Testis (tissue), 3 donors: Measurements from ENCODE around the gene MYO7A. TPM values are rescaled to one million over a fixed set of nuclear protein-coding genes. Genes with fewer than 3 reads are reported as not detected.

Experiments
- DNase-seq: peaks from one replicate; pipeline ENCODE4 v3.0.0-alpha.2; 2019
- H3K27ac ChIP-seq, 2 donors: fragments of 200-600 bp; sonication (generic); one replicate each; pipeline ENCODE4 v1.5.1; 2019
- H3K27me3 ChIP-seq: fragments of 200-600 bp; sonication (generic); one replicate; pipeline ENCODE4 v1.5.1; 2019
- H3K36me3 ChIP-seq: fragments of 200-600 bp; sonication (generic); one replicate; pipeline ENCODE4 v1.5.1; 2017; ENCODE audit warnings: low read depth; ENCODE audit errors: missing control alignments
- H3K4me1 ChIP-seq: fragments of 200-600 bp; sonication (generic); one replicate; pipeline ENCODE4 v1.5.1; 2019
- H3K4me3 ChIP-seq, 2 donors: fragments of 200-600 bp; sonication (generic); one replicate each; pipeline ENCODE4 v1.5.1; 2017 to 2019
- H3K9me3 ChIP-seq: fragments of 200-600 bp; sonication (generic); one replicate; pipeline ENCODE4 v1.5.1; 2017
- POLR2A ChIP-seq: fragments of 450-650 bp; IDR thresholded peaks from one replicate; pipeline ENCODE4 v1.6.1; 2017; ENCODE audit warnings: antibody characterized with exemption, mild to moderate bottlenecking, moderate library complexity
- WGBS, 2 donors: methylation state at CpG; one replicate each; pipeline ENCODE4 v1.1.5; 2018; 5-methylcytosine and 5-hydroxymethylcytosine counted together
- intact Hi-C: fragments of 100-400 bp; cut with DNase I; formaldehyde crosslinking; loops from one replicate; pipeline ENCODE4 v1.15.1; 2023; ENCODE audit warnings: low total_unique reads
- polyA plus RNA-seq: library from polyadenylated mRNA; stranded (reverse); fragments of 350-450 nt; fragmentation: Illumina TruSeq; extraction: RNeasy Lipid Tissue Mini Kit (QIAGEN cat#74804); gene quantifications from one replicate; pipeline ENCODE4 v1.2.3, GENCODE V29; 2014; ENCODE audit warnings: low read depth, low replicate concordance; ENCODE audit not compliant: insufficient read depth
- total RNA-seq, 2 donors: library from RNA; depleted of rRNA; stranded (reverse); fragments of >200 nt; gene quantifications; one replicate each; pipeline ENCODE4 v1.2.3, GENCODE V29; 2016
- TF ChIP-seq, protein P1 (sequence below), 3 experiments: fragments of 450-650 bp in 2 of 3; fragments of 200-600 bp in 1 of 3; sonication (generic) in 1 of 3; IDR thresholded peaks; one replicate each; pipeline ENCODE4 v1.5.1; 2016 to 2019; ENCODE audit warnings: antibody characterized with exemption in 3 of 3, mild to moderate bottlenecking in 2 of 3, moderate library complexity in 1 of 3

Gene MYO7A
- total and polyA plus RNA-seq, 3 donors from 2014 or later = 40.1 to 239 (median 161) TPM

DNA sequence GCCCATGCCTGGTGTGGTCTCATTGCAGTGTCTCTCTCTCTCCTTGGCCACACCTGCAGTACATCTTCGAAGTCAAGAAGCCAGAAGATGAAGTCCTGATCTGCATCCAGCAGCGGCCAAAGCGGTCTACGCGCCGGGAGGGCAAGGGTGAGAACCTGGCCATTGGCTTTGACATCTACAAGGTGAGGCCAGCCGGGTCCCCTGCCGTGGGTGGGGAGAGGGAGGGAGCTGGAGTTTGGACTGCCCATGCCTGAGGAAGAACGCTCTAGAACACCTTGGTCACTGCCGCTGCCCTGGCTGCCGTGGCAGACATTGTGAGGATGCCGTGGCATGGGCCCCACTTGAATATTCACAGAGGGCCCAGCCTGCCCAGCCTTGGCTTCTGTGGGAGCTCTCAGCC lies 9.1 kb upstream of the MYO7A start:
- DNase-seq = no peak
- no peaks in the 10 kb centered on the region for H3K4me1 ChIP-seq
- H3K4me3 ChIP-seq = no peak overlapping the region
- intact Hi-C loops = no loop called here
- 91 to 92% methylated on average over 10 to 12 of the region's 12 CpGs for WGBS, 2 donors
- no peaks in the 10 kb centered on the region for H3K27me3 ChIP-seq
- H3K9me3 ChIP-seq = no peaks in the 10 kb centered on the region
- TF ChIP-seq, protein P1, sequence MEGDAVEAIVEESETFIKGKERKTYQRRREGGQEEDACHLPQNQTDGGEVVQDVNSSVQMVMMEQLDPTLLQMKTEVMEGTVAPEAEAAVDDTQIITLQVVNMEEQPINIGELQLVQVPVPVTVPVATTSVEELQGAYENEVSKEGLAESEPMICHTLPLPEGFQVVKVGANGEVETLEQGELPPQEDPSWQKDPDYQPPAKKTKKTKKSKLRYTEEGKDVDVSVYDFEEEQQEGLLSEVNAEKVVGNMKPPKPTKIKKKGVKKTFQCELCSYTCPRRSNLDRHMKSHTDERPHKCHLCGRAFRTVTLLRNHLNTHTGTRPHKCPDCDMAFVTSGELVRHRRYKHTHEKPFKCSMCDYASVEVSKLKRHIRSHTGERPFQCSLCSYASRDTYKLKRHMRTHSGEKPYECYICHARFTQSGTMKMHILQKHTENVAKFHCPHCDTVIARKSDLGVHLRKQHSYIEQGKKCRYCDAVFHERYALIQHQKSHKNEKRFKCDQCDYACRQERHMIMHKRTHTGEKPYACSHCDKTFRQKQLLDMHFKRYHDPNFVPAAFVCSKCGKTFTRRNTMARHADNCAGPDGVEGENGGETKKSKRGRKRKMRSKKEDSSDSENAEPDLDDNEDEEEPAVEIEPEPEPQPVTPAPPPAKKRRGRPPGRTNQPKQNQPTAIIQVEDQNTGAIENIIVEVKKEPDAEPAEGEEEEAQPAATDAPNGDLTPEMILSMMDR (IDR thresholded peaks at IDR 0.05) = no peak
- no peak for TF ChIP-seq POLR2A
- H3K27ac ChIP-seq = no peak overlapping the region
- H3K36me3 ChIP-seq = no peaks in the 10 kb centered on the region

DNA sequence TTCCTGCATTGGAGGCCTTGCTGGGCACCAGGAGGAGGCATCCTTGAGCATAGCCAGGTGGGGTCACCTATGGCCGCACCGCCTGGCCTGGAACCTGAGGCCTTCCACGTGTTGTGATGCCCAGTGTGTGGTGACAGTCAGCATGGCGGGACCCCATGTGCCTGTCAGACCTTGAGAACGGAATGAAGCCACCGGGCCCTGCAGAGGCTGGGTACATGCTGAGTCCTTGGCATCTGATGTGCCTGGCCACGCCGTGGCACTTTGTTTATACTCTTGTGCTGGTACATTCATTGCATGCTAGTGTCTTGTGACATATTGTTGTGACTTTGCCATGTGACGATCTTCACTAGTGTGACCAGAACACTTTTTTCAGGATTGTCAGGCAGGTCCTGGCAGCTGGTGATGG lies 8.5 kb upstream of the MYO7A start:
- Histone ChIP-seq H3K4me3 (no peak overlapping the region), H3K4me1 (no peaks in the 10 kb centered on the region), H3K9me3 (no peaks in the 10 kb centered on the region), H3K27me3 (no peaks in the 10 kb centered on the region), H3K27ac (no peak overlapping the region), H3K36me3 (no peaks in the 10 kb centered on the region)
- no peak for DNase-seq
- WGBS, 2 donors = 82 to 91% methylated on average over 4 to 9 of the region's 9 CpGs
- intact Hi-C loops = no loop called here
- TF ChIP-seq POLR2A = no peak
- TF ChIP-seq, protein P1 (IDR thresholded peaks at IDR 0.05) = no peak

DNA sequence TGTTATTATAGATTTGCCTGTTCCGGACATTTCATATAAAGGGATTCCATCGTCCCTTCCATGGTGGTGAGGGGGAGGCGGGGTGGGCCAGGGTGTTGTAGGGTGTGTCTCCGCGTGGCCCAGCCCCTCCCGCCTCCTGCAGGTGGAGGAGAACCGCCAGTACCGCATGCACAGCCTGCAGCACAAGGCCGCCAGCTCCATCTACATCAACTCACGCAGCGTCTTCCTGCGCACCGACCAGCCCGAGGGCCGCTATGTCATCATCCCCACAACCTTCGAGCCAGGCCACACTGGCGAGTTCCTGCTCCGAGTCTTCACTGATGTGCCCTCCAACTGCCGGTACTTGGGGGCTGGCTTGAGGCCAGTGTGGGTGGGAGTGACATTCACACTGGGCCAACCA lies 7.5 kb upstream of the MYO7A start:
- WGBS, 2 donors = 85 to 89% methylated on average over 14 to 19 of the region's 19 CpGs

DNA sequence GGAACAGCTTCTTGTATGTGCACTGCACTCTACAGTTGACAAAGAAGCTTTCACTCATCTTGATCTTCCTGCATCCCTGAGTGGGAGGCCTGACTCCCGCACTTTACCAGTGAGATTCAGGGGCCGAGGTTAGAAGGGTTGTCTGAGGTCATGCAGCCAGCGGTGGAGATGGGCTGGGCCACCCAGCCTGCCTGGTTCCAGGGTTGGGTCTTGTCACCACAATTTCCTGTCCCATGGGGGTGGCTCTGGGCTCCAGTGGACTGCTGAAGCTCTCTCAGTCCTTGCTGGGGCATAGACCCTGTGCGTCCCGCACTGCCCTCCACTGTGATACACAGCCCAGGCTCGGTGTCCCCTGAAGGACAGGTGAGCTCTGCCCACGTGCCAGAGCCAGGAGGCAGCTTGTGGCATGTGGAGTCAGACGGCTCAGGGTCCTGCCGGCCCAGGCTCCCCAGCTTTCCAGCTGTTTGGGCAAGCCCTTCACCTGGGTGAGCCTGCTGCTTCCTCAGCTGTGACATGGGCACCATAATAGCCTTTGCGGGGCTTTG lies 6.9 kb upstream of the MYO7A start:
- TF ChIP-seq POLR2A = no peak
- TF ChIP-seq, protein P1 (IDR thresholded peaks at IDR 0.05) = no peak
- H3K27me3 ChIP-seq = no peaks in the 10 kb centered on the region
- H3K36me3 ChIP-seq = no peaks in the 10 kb centered on the region
- no peak overlapping the region for H3K27ac ChIP-seq
- 73 to 78% methylated on average over 3 to 10 of the region's 10 CpGs for WGBS, 2 donors
- H3K9me3 ChIP-seq = no peaks in the 10 kb centered on the region
- H3K4me3 ChIP-seq = no peak overlapping the region
- intact Hi-C loops = loop anchor here (10.0 kb wide), 1 partner anchor 424 kb away; no protein-coding TSS in a partner anchor
- DNase-seq = no peak
- no peaks in the 10 kb centered on the region for H3K4me1 ChIP-seq

More for the DNA sequence above, 7.5 kb upstream of the MYO7A start:
- H3K27ac ChIP-seq = no peak overlapping the region
- H3K4me3 ChIP-seq = no peak overlapping the region
- no peaks in the 10 kb centered on the region for H3K27me3 ChIP-seq
- TF ChIP-seq, protein P1 (IDR thresholded peaks at IDR 0.05) = no peak
- no peak for TF ChIP-seq POLR2A
- H3K36me3 ChIP-seq = no peaks in the 10 kb centered on the region
- no peaks in the 10 kb centered on the region for H3K9me3 ChIP-seq
- no peak for DNase-seq
- intact Hi-C loops = loop anchor here (10.0 kb wide), 1 partner anchor 424 kb away; no protein-coding TSS in a partner anchor
- no peaks in the 10 kb centered on the region for H3K4me1 ChIP-seq
